Thyroid gland (tissue), 4 donors: ENCODE results near the gene RETSAT. TPM values are rescaled to one million over a fixed set of nuclear protein-coding genes. Genes with fewer than 3 reads are reported as not detected.

ENCODE experiments used
- DNase-seq, 2 donors: peaks; one replicate each; pipeline ENCODE4 v3.0.0-alpha.2; 2019
- H3K27ac ChIP-seq, 3 donors: fragments of 200-600 bp; sonication (generic); 1 replicate in 2 of 3; 2 replicates in 1 of 3; pipeline ENCODE4 v1.5.1; 2016 to 2019; ENCODE audit warnings: mild to moderate bottlenecking in 1 of 3, moderate library complexity in 1 of 3
- H3K27me3 ChIP-seq: fragments of 200-600 bp; sonication (generic); one replicate; pipeline ENCODE4 v1.5.1; 2019
- H3K36me3 ChIP-seq, 2 donors: fragments of 200-600 bp; sonication (generic); one replicate each; pipeline ENCODE4 v1.5.1; 2016 to 2019
- H3K4me1 ChIP-seq, 2 donors: fragments of 200-600 bp; sonication (generic); one replicate each; pipeline ENCODE4 v1.5.1; 2017 to 2019
- H3K4me3 ChIP-seq, 3 donors: fragments of 200-600 bp; sonication (generic); replicated peaks in 1 of 3; 1 replicate in 2 of 3; 2 replicates in 1 of 3; pipeline ENCODE4 v1.5.1; 2016; ENCODE audit warnings: mild to moderate bottlenecking in 1 of 3
- H3K9me3 ChIP-seq: fragments of 200-600 bp; sonication (generic); one replicate; pipeline ENCODE4 v1.5.1; 2017
- POLR2A ChIP-seq, 2 donors: fragments of 450-650 bp; IDR thresholded peaks; one replicate each; pipeline ENCODE4 v1.6.1; 2017; ENCODE audit warnings: antibody characterized with exemption in 2 of 2, mild to moderate bottlenecking in 2 of 2, moderate library complexity in 1 of 2
- WGBS, 2 donors: methylation state at CpG; one replicate each; pipeline ENCODE4 v1.1.5; 2017; 5-methylcytosine and 5-hydroxymethylcytosine counted together
- intact Hi-C: fragments of 100-400 bp; cut with DNase I; formaldehyde crosslinking; loops from one replicate; pipeline ENCODE4 v1.15.1; 2023
- total RNA-seq, 4 donors: library from RNA; depleted of rRNA; stranded (reverse); fragments of >200 nt; gene quantifications; one replicate each; pipeline ENCODE4 v1.2.3, GENCODE V29; 2016
- TF ChIP-seq, protein P1 (sequence below), 6 experiments: fragments of 200-600 bp in 3 of 6; fragments of 450-650 bp in 3 of 6; sonication (generic) in 3 of 6; IDR thresholded peaks; one replicate each; pipeline ENCODE4 v1.5.1; 2016 to 2019; ENCODE audit warnings: antibody characterized with exemption in 6 of 6, mild to moderate bottlenecking in 2 of 6, inconsistent platforms in 1 of 6, moderate library complexity in 1 of 6

The RETSAT gene
- total RNA-seq, 4 donors from 2014 or later: 88.2 to 253 (median 182) TPM

DNA sequence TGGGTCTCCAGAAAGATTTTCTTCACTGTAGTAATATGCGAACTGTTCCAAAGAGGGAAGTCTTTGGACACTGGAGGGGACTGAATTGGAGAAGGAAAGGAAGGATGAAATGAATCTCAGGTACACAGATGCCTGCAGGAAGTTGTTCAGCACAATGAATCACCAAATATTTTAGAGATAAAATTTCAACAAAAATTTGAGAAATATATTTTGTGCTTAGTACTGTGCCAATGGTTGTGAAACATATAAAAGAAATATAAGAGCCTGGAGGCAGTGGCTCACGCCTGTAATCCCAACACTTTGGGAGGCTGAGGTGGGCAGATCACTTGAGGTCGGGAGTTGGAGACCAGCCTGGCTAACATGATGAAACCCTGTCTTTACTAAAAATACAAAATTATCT lies 3.4 kb upstream of the RETSAT start:
- WGBS, 2 donors: 93 to 95% methylated on average over 3 of the region's 3 CpGs
- no peak overlapping the region for H3K27ac ChIP-seq
- peaks cover 9 to 22% of the 10 kb centered on the region in 2 donors for H3K4me1 ChIP-seq
- TF ChIP-seq, protein P1, sequence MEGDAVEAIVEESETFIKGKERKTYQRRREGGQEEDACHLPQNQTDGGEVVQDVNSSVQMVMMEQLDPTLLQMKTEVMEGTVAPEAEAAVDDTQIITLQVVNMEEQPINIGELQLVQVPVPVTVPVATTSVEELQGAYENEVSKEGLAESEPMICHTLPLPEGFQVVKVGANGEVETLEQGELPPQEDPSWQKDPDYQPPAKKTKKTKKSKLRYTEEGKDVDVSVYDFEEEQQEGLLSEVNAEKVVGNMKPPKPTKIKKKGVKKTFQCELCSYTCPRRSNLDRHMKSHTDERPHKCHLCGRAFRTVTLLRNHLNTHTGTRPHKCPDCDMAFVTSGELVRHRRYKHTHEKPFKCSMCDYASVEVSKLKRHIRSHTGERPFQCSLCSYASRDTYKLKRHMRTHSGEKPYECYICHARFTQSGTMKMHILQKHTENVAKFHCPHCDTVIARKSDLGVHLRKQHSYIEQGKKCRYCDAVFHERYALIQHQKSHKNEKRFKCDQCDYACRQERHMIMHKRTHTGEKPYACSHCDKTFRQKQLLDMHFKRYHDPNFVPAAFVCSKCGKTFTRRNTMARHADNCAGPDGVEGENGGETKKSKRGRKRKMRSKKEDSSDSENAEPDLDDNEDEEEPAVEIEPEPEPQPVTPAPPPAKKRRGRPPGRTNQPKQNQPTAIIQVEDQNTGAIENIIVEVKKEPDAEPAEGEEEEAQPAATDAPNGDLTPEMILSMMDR (IDR thresholded peaks at IDR 0.05): no peak
- no peak for TF ChIP-seq POLR2A (IDR thresholded peaks at IDR 0.05)
- H3K9me3 ChIP-seq: no peaks in the 10 kb centered on the region
- no peak for DNase-seq
- no peaks in the 10 kb centered on the region for H3K27me3 ChIP-seq
- intact Hi-C loops: loop anchor here (10.0 kb wide), 1 partner anchor 57 kb away; the partner anchor contains the start of genes CAPG and SH2D6
- H3K4me3 ChIP-seq: no peak overlapping the region
- H3K36me3 ChIP-seq: peaks cover 0 to 3% of the 10 kb centered on the region in 2 donors

DNA sequence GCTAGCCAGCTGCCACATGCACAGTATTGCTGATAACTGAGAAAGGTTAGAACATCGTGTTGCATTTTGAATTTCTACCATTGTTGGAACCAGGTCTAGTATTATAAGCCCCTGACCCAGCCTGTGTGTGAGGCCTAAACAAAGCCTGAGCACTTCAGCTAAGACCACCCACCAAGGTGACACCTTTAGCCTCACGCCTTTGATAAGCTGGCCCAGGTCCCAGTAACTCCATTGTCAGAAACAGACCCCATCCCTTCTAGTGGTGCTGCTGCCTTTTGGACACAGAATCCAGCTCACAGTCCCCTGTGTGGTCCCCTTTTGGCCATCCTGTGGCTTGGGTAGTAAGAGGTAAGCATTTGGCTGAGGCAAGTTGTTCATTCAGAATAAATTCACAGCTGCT lies 1.9 kb upstream of the RETSAT start:
- WGBS, 2 donors: 88 to 94% methylated on average over 2 of the region's 2 CpGs
- no peaks in the 10 kb centered on the region for H3K36me3 ChIP-seq
- intact Hi-C loops: loop anchor here (10.0 kb wide), 1 partner anchor 59 kb away; the partner anchor contains the start of genes CAPG and SH2D6
- no peak overlapping the region for H3K4me3 ChIP-seq
- no peak for TF ChIP-seq POLR2A (IDR thresholded peaks at IDR 0.05)
- TF ChIP-seq, protein P1 (IDR thresholded peaks at IDR 0.05): no peak
- H3K4me1 ChIP-seq: peaks cover 13 to 35% of the 10 kb centered on the region in 2 donors
- no peak overlapping the region for H3K27ac ChIP-seq
- H3K27me3 ChIP-seq: no peaks in the 10 kb centered on the region
- no peaks in the 10 kb centered on the region for H3K9me3 ChIP-seq
- DNase-seq: no peak

DNA sequence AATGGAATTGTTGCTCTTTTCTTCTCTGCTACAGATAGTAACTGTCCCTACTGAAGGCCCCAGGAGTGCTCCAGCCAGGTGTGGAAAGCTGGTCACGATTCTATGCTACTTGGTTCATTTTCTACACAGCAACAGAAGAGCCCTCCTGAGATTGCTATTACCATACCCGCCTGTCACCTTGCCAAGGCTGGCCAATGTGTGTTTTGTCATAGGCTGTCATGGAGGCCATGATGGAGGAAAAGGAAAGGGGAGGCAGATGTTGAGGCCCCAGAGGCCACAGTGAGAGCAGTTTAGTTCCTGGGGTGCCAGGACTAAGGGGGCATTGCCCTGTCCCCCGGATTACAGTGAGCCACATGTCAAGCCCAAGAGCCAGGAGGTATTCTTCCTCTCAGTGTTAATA lies 1.2 kb upstream of the RETSAT start:
- Histone ChIP-seq H3K4me3 (peak overlapping the region in 1 of 3 donors; percentile 65), H3K9me3 (no peaks in the 10 kb centered on the region), H3K4me1 (peaks cover 13 to 35% of the 10 kb centered on the region in 2 donors), H3K27me3 (no peaks in the 10 kb centered on the region), H3K36me3 (peaks cover 4 to 5% of the 10 kb centered on the region in 2 donors), H3K27ac (no peak overlapping the region)
- intact Hi-C loops: loop anchor here (10.0 kb wide), 1 partner anchor 59 kb away; the partner anchor contains the start of genes CAPG and SH2D6
- 62 to 70% methylated on average over 3 of the region's 3 CpGs for WGBS, 2 donors
- TF ChIP-seq POLR2A (IDR thresholded peaks at IDR 0.05): no peak
- TF ChIP-seq, protein P1 (IDR thresholded peaks at IDR 0.05): no peak
- peak; percentile 13 to 20 for DNase-seq

DNA sequence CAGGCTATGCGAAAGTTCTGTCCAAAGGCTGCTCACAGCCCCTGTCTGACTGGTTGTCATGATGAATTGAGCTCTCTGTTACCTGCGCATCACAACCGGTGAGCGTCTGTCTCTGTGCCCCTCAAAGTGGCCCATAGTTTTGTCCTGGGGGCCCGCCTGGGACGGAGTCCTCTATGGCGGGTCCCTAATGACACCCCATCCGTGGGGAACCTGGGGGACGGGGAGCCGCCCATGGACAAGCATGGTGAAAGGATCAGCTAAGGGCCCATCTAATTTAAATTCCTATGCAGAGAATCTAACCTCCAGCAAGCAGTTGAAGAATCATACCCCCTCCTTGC lies 714 bp upstream of the RETSAT start:
- WGBS, 2 donors: 3 to 6% methylated on average over 8 to 10 of the region's 10 CpGs
- peaks cover 13 to 35% of the 10 kb centered on the region in 2 donors for H3K4me1 ChIP-seq
- intact Hi-C loops: loop anchor here (10.0 kb wide), 1 partner anchor 60 kb away; the partner anchor contains the start of genes CAPG and SH2D6
- no peaks in the 10 kb centered on the region for H3K9me3 ChIP-seq
- H3K4me3 ChIP-seq: peak overlapping the region; percentile 65 to 96 (median 91)
- no peak for TF ChIP-seq POLR2A (IDR thresholded peaks at IDR 0.05)
- TF ChIP-seq, protein P1 (IDR thresholded peaks at IDR 0.05): no peak
- no peaks in the 10 kb centered on the region for H3K27me3 ChIP-seq
- H3K27ac ChIP-seq: peak overlapping the region; percentile 77 to 89 (median 80)
- no peak for DNase-seq
- H3K36me3 ChIP-seq: peaks cover 8 to 10% of the 10 kb centered on the region in 2 donors

DNA sequence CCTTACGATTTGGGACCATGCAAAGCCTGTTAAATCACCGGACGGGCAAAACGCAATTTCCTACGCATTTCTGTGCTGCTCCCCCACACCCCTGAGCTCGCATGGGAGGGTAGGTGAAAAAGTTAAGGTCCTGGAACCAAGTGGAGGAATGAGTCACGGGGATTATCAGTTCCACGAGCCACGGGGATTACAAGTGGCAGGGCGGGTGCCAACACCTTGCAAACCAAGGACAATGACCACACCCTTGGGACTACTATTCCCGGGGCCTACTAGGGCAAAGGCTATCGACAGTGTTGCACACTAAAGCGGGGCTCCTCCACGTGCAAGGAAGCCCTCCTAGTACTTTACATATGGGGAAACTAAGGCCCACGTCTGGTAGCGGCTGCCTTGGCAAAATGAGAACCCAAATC lies 447 bp downstream of the RETSAT start:
- H3K9me3 ChIP-seq: no peaks in the 10 kb centered on the region
- WGBS, 2 donors: 8 to 12% methylated on average over 12 to 15 of the region's 16 CpGs
- peaks cover 19 to 22% of the 10 kb centered on the region in 2 donors for H3K36me3 ChIP-seq
- peak overlapping the region; percentile 62 to 89 (median 80) for H3K27ac ChIP-seq
- H3K4me3 ChIP-seq: peak overlapping the region; percentile 56 to 91 (median 65)
- intact Hi-C loops: loop anchor here (5.0 to 10.0 kb wide), 2 partner anchors 61 to 198 kb away; partner anchors contain the start of genes CAPG and SH2D6
- DNase-seq: peak; percentile 90
- H3K4me1 ChIP-seq: peaks cover 13 to 35% of the 10 kb centered on the region in 2 donors
- TF ChIP-seq POLR2A (IDR thresholded peaks at IDR 0.05): no peak
- TF ChIP-seq, protein P1 (IDR thresholded peaks at IDR 0.05): no peak
- H3K27me3 ChIP-seq: no peaks in the 10 kb centered on the region
